GM21447 (cell line): ENCODE data around the gene CDV3.
"Not testable (repeated sequence)": the region's sequence is repeated elsewhere in the genome, so short reads cannot be mapped to it uniquely, and the experiment has no call there.

Experiments used
- ATAC-seq: cut with Tn5 transposase; IDR thresholded peaks from one replicate; pipeline ENCODE4 v1.9.1; 2021; ENCODE audit not compliant: unreplicated experiment

The CDV3 gene

DNA sequence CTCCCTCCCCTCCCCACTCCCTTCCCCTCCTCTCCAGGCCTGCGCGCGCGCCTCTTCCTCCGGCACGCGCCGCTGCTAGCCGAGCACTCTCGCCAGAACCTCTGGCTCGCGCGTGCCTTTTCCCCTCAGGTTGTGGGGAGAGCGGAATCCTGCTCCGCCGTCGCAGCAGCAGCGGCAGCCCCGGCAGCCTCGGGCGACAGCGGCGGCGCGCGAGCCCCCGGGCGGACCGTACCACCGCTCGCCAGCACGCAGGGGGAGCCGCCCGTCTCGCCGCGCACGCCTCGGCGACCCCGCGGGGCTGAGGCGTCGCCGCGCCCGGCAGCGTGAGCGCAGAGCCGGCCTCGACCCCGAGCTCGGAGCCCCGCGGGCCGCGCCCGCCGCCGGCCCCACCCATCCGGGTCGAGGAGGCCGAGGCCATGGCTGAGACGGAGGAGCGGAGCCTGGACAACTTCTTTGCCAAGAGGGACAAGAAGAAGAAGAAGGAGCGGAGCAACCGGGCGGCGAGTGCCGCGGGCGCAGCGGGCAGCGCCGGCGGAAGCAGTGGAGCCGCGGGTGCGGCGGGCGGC, at the start of gene CDV3:
CDV3 (plus strand) TSS at position 58 of the 566 bp plus-strand sequence; CDS start at position 417, 359 bp downstream.
- peak; percentile 14 for ATAC-seq

- ATAC-seq = not testable (repeated sequence)
Measured at GRCh38 chr3:133523758-133524157, 49.7 kb upstream of the CDV3 start.

DNA sequence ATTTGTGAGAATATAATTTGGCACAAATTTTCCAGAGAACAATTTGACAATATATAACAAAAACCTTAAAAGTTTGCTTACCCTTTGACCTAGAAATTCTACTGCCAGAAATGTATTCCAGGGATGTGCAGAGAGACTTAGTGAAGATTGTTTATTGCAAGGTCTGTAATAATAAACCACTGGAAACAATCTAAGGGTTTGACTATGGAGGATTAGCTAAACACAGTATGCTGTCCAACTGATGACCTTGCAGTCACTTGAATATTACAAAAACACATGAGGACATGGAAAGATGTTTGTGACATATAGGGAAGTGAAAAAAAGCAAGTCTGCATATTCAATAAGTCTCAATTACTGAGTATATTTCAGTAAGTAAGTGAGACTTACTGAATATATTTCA, 48.1 kb upstream of the CDV3 start:
- ATAC-seq = no peak

- ATAC-seq = no peak
Measured at GRCh38 chr3:133527081-133527715, 46.3 kb upstream of the CDV3 start.

DNA sequence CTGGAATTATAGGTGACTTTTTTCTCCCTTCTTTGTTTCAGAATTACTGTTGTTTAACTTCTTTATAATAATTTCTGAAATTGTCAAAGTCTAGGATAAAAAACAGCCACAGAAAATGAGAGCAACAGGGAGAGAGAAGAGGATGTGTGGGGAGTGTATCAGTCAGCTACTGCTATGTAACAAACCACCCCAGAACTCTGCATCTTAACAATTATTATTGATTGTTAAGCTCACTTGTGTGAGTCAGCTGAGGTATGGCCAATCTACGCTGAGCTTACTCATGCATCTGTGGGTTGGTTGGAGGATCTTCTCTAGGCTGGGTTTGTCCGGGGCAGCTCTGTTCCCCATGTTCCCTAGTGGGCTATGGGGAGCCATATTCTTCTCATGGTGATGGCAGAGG, 43.7 kb upstream of the CDV3 start:
- ATAC-seq = no peak

DNA sequence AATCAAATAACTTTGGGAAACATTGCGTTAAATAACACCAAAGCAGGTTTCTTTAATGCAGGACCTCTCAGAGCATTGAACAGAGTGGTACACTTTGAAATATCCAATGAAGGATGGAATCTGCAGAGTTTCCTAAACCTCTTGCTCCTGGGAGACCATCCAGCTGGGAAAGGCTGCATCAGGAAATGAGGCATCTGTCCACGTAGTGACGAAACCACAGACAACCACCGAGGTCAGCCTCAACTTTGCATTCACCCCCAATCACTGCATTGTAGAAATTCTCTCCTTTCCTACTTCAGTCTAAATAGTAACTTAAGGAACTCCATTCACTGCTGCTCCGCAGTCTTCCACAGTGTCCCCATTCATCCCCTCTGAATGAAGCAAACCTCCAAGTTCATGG, 41.5 kb upstream of the CDV3 start:
- no peak for ATAC-seq

DNA sequence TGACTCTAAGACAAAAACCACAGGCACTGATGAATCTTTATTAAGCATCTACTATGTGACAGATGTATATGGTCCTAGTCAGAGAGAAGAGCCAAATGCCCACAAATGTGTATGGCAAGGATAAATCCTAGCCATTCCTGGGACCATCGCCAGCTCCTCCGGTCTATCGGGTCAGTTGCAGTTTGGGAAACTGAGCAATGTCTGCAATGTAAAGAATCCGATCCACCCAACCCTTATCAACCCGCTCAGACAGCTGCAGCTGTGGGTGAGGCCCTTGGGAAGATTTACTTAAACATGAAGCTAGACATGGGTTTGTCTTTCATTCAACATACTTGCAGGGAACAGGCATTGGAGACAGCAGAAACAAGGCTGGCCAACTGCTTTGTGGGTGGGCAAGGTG, 40.5 kb upstream of the CDV3 start:
- ATAC-seq = no peak

DNA sequence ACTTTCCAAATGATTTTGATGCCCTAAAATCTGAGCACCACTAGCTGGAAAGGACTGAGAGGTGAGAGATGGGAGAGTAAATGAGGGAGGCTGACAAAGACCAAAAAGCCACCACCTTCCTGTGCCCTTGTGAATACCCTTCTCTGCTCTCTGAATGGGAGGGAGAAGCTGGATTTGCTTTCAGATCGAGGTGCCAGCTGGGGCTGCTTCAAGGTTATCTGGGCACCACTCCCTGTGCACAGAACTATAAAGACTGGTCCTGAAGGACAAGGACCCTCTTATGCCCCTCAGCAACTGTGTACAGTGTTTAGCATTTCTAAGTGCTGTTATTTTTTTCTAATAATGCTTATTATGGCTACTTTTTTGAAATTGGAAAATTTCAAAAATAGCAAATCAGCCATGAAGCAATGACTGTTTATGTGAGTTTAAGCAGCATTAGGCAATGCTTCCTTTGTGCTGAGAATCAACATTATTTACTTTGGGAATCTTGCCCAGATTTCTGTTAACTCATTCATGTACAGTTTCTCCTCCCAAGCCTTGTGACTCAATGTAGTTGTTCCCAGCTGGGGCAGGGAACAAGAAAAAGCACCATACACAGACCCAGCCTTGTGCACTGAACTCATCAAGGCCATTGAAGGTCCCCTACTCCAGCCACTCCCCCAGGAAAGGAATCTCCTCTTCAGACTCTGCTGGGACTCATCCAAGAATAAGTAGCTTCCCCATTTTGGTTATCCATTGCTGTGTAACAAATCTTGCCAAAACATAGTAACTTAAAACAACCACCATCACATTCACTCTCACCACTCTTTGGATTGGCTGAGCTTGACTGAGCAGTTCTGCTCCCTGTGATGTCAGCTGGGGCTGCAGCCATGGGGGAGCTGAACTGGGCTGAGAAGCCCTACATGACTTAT, 37.3 kb upstream of the CDV3 start:
- no peak for ATAC-seq

GRCh38 chr3:133537131-133537530, 36.4 kb upstream of the CDV3 start:
- ATAC-seq = not testable (repeated sequence)

- no peak for ATAC-seq
Measured at GRCh38 chr3:133538154-133538553, 35.3 kb upstream of the CDV3 start.

GRCh38 chr3:133540896-133541674, 32.4 kb upstream of the CDV3 start:
- ATAC-seq = peak; percentile 76

DNA sequence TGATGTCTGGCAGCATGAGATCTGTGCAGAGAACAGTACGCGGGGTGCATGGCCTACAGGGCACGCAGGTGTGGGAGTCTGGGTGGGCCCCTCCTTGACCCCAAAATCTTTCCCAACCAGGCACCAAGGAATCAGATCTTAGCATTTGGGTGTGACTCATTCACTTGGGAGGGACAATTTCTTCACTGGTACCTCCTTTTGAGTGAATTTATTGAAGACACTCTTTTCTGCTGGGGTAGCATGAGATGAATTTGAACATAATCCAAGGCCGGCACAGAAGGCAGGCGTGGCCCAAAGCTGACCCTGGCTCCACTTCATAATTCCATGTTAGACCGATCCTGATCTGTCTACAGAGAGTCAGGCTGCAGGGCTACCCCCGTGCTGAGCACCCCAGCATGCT, 30.6 kb upstream of the CDV3 start:
- no peak for ATAC-seq

- ATAC-seq = not testable (repeated sequence)
Measured at GRCh38 chr3:133544983-133545382, 28.5 kb upstream of the CDV3 start.

DNA sequence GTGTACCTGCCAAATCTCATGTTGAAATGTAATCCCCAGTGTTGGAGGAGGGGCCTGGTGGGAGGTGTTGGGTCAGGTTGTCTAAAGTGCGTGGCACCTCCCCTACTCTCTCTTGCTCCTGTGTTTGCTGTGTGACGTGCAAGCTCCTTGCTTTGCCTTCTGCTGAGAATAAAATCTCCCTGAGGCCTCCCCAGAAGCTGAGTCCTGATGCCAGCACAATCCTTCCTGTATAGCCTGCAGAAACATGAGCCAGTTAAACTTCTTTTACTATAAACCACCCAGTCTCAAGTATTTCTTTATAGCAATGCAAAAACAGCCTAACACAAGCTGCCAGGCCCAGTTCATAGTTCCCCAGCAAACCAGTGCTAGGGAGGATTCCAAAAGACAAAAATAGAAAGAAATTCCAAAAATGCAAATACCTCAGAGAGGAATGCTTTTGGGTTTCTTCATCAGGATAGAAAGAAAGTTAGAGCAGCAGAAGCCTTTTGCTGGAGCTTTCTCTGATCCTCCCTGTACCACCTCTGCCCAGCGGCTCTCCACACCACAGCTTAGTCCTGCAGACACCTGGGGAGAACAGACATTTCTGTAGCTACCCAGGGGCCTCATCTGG, 25.9 kb upstream of the CDV3 start:
- ATAC-seq = no peak

GRCh38 chr3:133548090-133548489, 25.4 kb upstream of the CDV3 start:
- no peak for ATAC-seq

DNA sequence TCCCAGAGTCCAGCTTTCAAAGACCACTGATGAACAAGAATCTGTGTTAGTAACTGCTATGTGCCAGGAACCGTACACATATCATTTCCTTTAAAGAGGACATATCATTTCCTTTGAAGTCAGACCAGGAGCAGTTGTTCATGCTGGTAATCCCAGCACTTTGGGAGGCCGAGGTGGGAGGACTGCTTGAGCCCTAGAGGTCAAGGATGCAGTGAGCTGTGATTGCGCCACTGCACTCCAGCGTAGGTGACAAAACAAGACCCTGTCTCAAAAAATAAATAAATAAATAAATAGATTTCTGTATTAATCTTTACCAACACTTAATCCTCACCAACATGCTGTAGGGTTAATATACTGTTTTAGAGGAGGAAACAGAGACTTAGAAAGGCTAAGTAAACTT, 23.9 kb upstream of the CDV3 start:
- no peak for ATAC-seq

DNA sequence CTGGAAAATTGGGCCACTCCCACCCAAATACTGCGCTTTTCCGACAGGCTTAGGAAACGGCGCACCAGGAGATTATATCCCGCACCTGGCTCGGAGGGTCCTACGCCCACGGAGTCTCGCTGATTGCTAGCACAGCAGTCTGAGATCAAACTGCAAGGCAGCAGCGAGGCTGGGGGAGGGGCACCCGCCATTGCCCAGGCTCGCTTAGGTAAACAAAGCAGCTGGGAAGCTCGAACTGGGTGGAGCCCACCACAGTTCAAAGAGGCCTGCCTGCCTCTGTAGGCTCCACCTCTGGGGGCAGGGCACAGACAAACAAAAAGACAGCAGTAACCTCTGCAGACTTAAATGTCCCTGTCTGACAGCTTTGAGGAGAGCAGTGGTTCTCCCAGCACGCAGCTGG, 21.9 kb upstream of the CDV3 start:
- ATAC-seq = not testable (repeated sequence)

GRCh38 chr3:133561679-133562078, 11.8 kb upstream of the CDV3 start:
- ATAC-seq = no peak

- no peak for ATAC-seq
Measured at GRCh38 chr3:133562376-133562775, 11.1 kb upstream of the CDV3 start.

DNA sequence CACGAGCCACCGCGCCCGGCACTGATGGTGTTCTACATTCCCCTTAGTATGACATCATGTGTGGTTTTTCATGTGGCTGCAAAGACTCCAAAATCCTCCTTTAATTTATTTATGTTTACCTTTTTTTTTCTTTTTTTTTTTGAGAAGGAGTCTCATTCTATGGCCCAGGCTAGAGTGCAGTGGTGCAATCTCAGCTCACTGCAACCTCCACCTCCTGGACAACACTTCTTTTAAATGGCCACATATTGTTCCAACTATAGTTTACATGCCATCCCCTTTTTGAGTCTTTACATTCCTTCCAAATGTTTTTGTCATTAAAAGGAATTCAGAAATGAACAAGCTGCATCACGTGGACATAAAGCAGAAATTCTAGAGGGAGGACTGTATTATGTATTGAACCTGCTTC, 10.3 kb upstream of the CDV3 start:
- no peak for ATAC-seq

GRCh38 chr3:133563816-133564215, 9.7 kb upstream of the CDV3 start:
- ATAC-seq = no peak
